AG09309 (cell line): ENCODE measurements around the gene ATP2C2.

Experiments used
- DNase-seq: peaks from one replicate; pipeline ENCODE4 v3.0.0-alpha.2; 2010; ENCODE audit warnings: low read depth
- H3K4me3 ChIP-seq: 2 replicates; pipeline ENCODE4 v1.5.1; 2011; ENCODE audit warnings: mild to moderate bottlenecking, low read depth, low read length, moderate library complexity; ENCODE audit not compliant: control insufficient read depth
- TF ChIP-seq, protein P1 (sequence below): IDR thresholded peaks from 2 replicates; pipeline ENCODE4 v1.5.1; 2011; ENCODE audit warnings: mild to moderate bottlenecking, low read depth, low read length, inconsistent platforms; ENCODE audit not compliant: insufficient read depth, control insufficient read depth; ENCODE audit errors: missing control alignments

ATP2C2 gene

DNA sequence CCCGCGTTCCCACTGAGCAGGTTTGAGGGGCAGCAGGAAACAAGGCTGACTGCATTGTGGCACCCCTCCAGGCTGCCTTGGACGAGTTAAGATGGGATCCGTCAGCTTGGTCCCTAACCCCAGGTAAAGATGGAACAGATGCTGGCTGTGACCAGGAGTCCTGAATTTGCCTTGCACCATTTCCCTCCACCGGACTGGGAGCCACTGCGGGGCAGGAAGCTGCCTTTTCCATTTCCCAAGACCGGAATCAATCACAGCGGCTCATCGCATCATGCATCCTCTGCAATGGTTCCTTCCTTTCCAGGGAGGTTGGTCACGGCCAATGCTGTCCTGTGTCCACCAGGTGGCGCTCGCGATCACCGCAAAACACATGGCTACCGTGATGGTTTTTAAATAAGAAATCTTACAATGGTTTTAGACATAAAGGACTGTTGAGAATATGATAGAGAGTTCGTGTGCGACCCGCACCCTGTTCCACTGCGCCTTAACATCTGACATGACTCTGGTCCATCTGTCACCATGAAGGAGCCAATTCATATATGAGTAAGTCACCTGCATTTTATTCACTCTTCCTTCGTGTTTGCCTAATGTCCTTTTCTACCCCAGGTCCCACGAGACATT lies 143.0 kb downstream of the ATP2C2 start:
- DNase-seq, result no peak
- peak overlapping the region; percentile 22 for H3K4me3 ChIP-seq
- TF ChIP-seq, protein P1, sequence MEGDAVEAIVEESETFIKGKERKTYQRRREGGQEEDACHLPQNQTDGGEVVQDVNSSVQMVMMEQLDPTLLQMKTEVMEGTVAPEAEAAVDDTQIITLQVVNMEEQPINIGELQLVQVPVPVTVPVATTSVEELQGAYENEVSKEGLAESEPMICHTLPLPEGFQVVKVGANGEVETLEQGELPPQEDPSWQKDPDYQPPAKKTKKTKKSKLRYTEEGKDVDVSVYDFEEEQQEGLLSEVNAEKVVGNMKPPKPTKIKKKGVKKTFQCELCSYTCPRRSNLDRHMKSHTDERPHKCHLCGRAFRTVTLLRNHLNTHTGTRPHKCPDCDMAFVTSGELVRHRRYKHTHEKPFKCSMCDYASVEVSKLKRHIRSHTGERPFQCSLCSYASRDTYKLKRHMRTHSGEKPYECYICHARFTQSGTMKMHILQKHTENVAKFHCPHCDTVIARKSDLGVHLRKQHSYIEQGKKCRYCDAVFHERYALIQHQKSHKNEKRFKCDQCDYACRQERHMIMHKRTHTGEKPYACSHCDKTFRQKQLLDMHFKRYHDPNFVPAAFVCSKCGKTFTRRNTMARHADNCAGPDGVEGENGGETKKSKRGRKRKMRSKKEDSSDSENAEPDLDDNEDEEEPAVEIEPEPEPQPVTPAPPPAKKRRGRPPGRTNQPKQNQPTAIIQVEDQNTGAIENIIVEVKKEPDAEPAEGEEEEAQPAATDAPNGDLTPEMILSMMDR, result peak; percentile 85

DNA sequence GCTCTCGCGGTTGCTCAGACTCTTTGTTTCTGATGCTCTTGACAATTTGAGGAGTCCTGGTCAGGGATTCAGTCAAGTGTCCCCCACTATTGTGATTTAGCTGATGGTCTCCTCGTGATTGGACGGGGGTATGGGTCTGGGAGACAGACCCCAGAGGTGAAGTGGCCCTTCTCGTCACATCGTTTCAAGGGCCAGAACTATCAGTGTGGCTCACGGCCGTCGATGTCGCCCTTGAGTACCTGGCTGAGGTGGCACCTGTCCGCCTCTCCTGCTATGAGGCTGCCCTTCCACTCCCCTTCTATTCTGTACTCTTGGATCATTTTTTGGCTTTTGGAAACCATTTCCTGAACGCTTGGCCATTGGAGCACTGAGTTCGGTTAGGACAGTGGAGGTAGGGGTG lies 143.5 kb downstream of the ATP2C2 start:
- H3K4me3 ChIP-seq, result no peak overlapping the region
- TF ChIP-seq, protein P1, result no peak
- no peak for DNase-seq

DNA sequence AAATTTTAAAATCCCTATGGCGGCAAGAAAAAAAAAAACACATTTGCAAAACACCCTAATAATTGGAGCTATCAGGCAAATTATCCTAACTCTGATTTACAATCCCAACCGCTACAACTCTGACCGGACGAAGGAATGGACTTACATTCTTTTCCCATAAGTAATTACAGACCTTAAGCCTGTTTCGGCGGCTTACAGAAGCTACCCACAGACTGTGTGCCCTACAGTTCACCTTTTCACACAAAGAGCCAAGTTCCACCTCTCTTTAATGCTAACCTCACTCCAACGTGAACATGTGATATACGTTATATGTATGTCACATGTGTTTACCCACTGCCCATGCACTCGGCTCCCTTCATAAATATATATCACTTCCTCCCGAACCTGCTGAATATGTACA lies 144.8 kb downstream of the ATP2C2 start:
- DNase-seq, result no peak
- TF ChIP-seq, protein P1, result no peak
- no peak overlapping the region for H3K4me3 ChIP-seq

DNA sequence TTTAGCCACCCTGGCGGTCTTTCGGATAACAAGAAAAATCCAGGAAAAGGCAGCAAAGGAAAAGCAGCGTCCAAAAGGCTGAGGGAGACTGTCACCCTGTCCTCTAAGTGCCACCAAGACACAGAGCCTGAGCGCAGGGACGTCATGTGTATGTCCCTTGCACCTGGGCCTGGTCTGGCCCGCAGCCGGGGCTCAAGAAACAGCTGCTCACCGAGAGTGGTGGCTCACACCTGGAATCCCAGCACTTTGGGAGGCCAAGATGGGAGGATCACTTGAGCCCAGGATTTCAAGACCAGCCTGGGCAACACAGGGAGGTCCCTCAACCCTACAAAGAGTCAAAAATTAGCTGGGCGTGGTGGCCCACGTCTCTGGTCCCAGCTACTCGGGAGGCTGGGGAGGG lies 145.3 kb downstream of the ATP2C2 start:
- no peak for DNase-seq
- no peak overlapping the region for H3K4me3 ChIP-seq
- TF ChIP-seq, protein P1, result no peak
